K562 (cell line): Measurements from ENCODE around the gene MYADML2. TPM values are rescaled to one million over a fixed set of nuclear protein-coding genes. Genes with fewer than 3 reads are reported as not detected.

Experiments
- AFF1 ChIP-seq, 2 experiments: fragments of 450-650 bp; IDR thresholded peaks; 2 replicates each; pipeline ENCODE4 v1.6.1; 2018; ENCODE audit warnings: mild to moderate bottlenecking in 2 of 2, low read depth in 1 of 2; ENCODE audit not compliant: partially characterized antibody in 2 of 2
- BDP1 ChIP-seq: IDR thresholded peaks from 3 replicates; pipeline ENCODE4 v1.6.1; 2011; ENCODE audit not compliant: insufficient read length, insufficient read depth
- DMBX1 ChIP-seq: fragments of 250-450 bp; sonication (Bioruptor Pico); IDR thresholded peaks from 2 replicates; pipeline ENCODE4 v1.8.0; 2022; ENCODE audit warnings: inconsistent platforms, mild to moderate bottlenecking, moderate library complexity, borderline replicate concordance
- JUND ChIP-seq, 2 experiments: IDR thresholded peaks; 2 replicates in 1 of 2; 3 replicates in 1 of 2; pipeline ENCODE4 v1.6.1; 2011; ENCODE audit warnings: borderline replicate concordance in 2 of 2, low read depth in 2 of 2, low read length in 2 of 2, improper control_type of control experiment in 1 of 2, missing biosample characterization in 1 of 2, missing genetic modification characterization in 1 of 2, missing genetic modification reagents in 1 of 2
- SIX5 ChIP-seq, 2 experiments: IDR thresholded peaks; 2 replicates each; pipeline ENCODE4 v1.6.1; 2011; ENCODE audit warnings: low read length in 2 of 2, borderline replicate concordance in 1 of 2, low read depth in 1 of 2, mild to moderate bottlenecking in 1 of 2, moderate library complexity in 1 of 2; ENCODE audit not compliant: insufficient read depth in 1 of 2
- TFE3 ChIP-seq: fragments of 450-650 bp; formaldehyde crosslinking; IDR thresholded peaks from 2 replicates; pipeline ENCODE4 v1.4.0; 2020; ENCODE audit warnings: mild to moderate bottlenecking, mixed read lengths
- ZNF699 ChIP-seq: fragments of 250-450 bp; sonication (Bioruptor Pico); IDR thresholded peaks from 2 replicates; pipeline ENCODE4 v1.8.0; 2021; ENCODE audit warnings: mild to moderate bottlenecking, moderate library complexity; ENCODE audit not compliant: insufficient replicate concordance
- polyA plus RNA-seq, 8 experiments: library from polyadenylated mRNA; depleted of rRNA in 4 of 8; stranded (reverse) in 5 of 8; unstranded in 3 of 8; fragments of >200 nt; fragmentation: Nextera tagmentation in 2 of 8; fragmentation: Illumina TruSeq in 1 of 8; extraction: Ambion mirVana in 2 of 8; extraction: Trizol in 1 of 8; gene quantifications; 2 replicates each; pipeline versions ENCODE4 v1.2.1 to v1.2.3, GENCODE V29; 2011 to 2014; ENCODE audit warnings: inconsistent platforms in 1 of 8, missing spikeins in 1 of 8
- total RNA-seq, 7 experiments: library from RNA; depleted of rRNA in 6 of 7; stranded (reverse); fragments of >200 nt in 6 of 7; fragmentation: Illumina TruSeq in 2 of 7; extraction: Trizol in 2 of 7; gene quantifications; 2 replicates each; pipeline versions ENCODE4 v1.2.1 to v1.2.3, GENCODE V29; 2011 to 2021; ENCODE audit warnings: low replicate concordance in 1 of 7
- TF ChIP-seq, protein P1 (sequence below), 2 experiments: fragments of 450-650 bp in 1 of 2; sonication (generic) in 1 of 2; formaldehyde crosslinking in 1 of 2; IDR thresholded peaks; 2 replicates each; pipeline versions ENCODE4 v1.7.1 to v1.9.0; 2016 to 2022; ENCODE audit warnings: inconsistent platforms in 1 of 2, mild to moderate bottlenecking in 1 of 2, missing genetic modification reagents in 1 of 2

The MYADML2 gene
- total and polyA plus RNA-seq, 9 of the 15 experiments (the other 6 are each of a cell fraction or from before 2014, with no cell fraction given), result not detected

GRCh38 chr17:81923302-81924260 is 23.5 kb downstream of the MYADML2 start (continued):
- TF ChIP-seq, protein P1, sequence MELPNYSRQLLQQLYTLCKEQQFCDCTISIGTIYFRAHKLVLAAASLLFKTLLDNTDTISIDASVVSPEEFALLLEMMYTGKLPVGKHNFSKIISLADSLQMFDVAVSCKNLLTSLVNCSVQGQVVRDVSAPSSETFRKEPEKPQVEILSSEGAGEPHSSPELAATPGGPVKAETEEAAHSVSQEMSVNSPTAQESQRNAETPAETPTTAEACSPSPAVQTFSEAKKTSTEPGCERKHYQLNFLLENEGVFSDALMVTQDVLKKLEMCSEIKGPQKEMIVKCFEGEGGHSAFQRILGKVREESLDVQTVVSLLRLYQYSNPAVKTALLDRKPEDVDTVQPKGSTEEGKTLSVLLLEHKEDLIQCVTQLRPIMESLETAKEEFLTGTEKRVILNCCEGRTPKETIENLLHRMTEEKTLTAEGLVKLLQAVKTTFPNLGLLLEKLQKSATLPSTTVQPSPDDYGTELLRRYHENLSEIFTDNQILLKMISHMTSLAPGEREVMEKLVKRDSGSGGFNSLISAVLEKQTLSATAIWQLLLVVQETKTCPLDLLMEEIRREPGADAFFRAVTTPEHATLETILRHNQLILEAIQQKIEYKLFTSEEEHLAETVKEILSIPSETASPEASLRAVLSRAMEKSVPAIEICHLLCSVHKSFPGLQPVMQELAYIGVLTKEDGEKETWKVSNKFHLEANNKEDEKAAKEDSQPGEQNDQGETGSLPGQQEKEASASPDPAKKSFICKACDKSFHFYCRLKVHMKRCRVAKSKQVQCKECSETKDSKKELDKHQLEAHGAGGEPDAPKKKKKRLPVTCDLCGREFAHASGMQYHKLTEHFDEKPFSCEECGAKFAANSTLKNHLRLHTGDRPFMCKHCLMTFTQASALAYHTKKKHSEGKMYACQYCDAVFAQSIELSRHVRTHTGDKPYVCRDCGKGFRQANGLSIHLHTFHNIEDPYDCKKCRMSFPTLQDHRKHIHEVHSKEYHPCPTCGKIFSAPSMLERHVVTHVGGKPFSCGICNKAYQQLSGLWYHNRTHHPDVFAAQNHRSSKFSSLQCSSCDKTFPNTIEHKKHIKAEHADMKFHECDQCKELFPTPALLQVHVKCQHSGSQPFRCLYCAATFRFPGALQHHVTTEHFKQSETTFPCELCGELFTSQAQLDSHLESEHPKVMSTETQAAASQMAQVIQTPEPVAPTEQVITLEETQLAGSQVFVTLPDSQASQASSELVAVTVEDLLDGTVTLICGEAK (IDR thresholded peaks at IDR 0.05), result no peak; the same call in 1 of the 2 replicates
- TF ChIP-seq, protein P1 (CRISPR knock-in tag; IDR thresholded peaks at IDR 0.05), result no peak
- TF ChIP-seq JUND (IDR thresholded peaks at IDR 0.05; ENCODE audit: borderline replicate concordance, low read depth, low read length) (peak; percentile 76), JUND (tag; IDR thresholded peaks at IDR 0.05; ENCODE audit: borderline replicate concordance, low read depth, low read length) (no peak; the same call in 2 of the 3 replicates), SIX5 (IDR thresholded peaks at IDR 0.05; ENCODE audit: borderline replicate concordance in 1 of 2, insufficient read depth in 1 of 2, low read depth in 1 of 2, low read length in 2 of 2) (no peak), AFF1 (IDR thresholded peaks at IDR 0.05; ENCODE audit: low read depth in 1 of 2, partially characterized antibody in 2 of 2) (no peak), ZNF699 (CRISPR knock-in tag) (no peak), DMBX1 (CRISPR knock-in tag) (no peak), TFE3 (no peak), BDP1 (no peak)
